ENCODE results near the gene FXYD3.

FXYD3 gene

GRCh38 chr19:35105411-35106290, 10.0 kb upstream of the FXYD3 start:
- H3K4me3 ChIP-seq (ENCODE audit: low read depth, low read length) = no peak overlapping the region
- TF ChIP-seq MAX (IDR thresholded peaks at IDR 0.05; ENCODE audit: low read depth, low read length) (no peak), CTCF (IDR thresholded peaks at IDR 0.05; ENCODE audit: low read depth, low read length) (no peak), POLR2A (IDR thresholded peaks at IDR 0.05; ENCODE audit: extremely low read depth, insufficient read length) (no peak), MYC (IDR thresholded peaks at IDR 0.05; ENCODE audit: low read depth, low read length) (no peak)
- no peak for DNase-seq (ENCODE audit: low read depth)

- no peak overlapping the region for H3K4me3 ChIP-seq (ENCODE audit: low read depth, low read length)
- no peak for DNase-seq (ENCODE audit: low read depth)
- no peak for TF ChIP-seq POLR2A (IDR thresholded peaks at IDR 0.05; ENCODE audit: extremely low read depth, insufficient read length)
- no peak for TF ChIP-seq MYC (IDR thresholded peaks at IDR 0.05; ENCODE audit: low read depth, low read length)
- no peak for TF ChIP-seq MAX (IDR thresholded peaks at IDR 0.05; ENCODE audit: low read depth, low read length)
Measured at GRCh38 chr19:35106291-35106583, 9.4 kb upstream of the FXYD3 start.

GRCh38 chr19:35106898-35107541, 8.6 kb upstream of the FXYD3 start:
- no peak for DNase-seq (ENCODE audit: low read depth)
- TF ChIP-seq CTCF (IDR thresholded peaks at IDR 0.05; ENCODE audit: low read depth, low read length) (no peak), MYC (IDR thresholded peaks at IDR 0.05; ENCODE audit: low read depth, low read length) (no peak), POLR2A (IDR thresholded peaks at IDR 0.05; ENCODE audit: extremely low read depth, insufficient read length) (no peak), MAX (IDR thresholded peaks at IDR 0.05; ENCODE audit: low read depth, low read length) (no peak)
- no peak overlapping the region for H3K4me3 ChIP-seq (ENCODE audit: low read depth, low read length)

- H3K4me3 ChIP-seq (ENCODE audit: low read depth, low read length) = no peak overlapping the region
- DNase-seq (ENCODE audit: low read depth) = no peak
- TF ChIP-seq MYC (IDR thresholded peaks at IDR 0.05; ENCODE audit: low read depth, low read length) = no peak
- no peak for TF ChIP-seq POLR2A (IDR thresholded peaks at IDR 0.05; ENCODE audit: extremely low read depth, insufficient read length)
- TF ChIP-seq CTCF (IDR thresholded peaks at IDR 0.05; ENCODE audit: low read depth, low read length) = no peak
- no peak for TF ChIP-seq MAX (IDR thresholded peaks at IDR 0.05; ENCODE audit: low read depth, low read length)
Measured at GRCh38 chr19:35107545-35107944, 8.1 kb upstream of the FXYD3 start.

- DNase-seq (ENCODE audit: low read depth) = no peak
- no peak for TF ChIP-seq CTCF (IDR thresholded peaks at IDR 0.05; ENCODE audit: low read depth, low read length)
- no peak for TF ChIP-seq POLR2A (IDR thresholded peaks at IDR 0.05; ENCODE audit: extremely low read depth, insufficient read length)
- no peak for TF ChIP-seq MYC (IDR thresholded peaks at IDR 0.05; ENCODE audit: low read depth, low read length)
- no peak for TF ChIP-seq MAX (IDR thresholded peaks at IDR 0.05; ENCODE audit: low read depth, low read length)
Measured at GRCh38 chr19:35108730-35109129, 6.9 kb upstream of the FXYD3 start.

More at GRCh38 chr19:35108730-35109129, 6.9 kb upstream of the FXYD3 start:
- no peak overlapping the region for H3K4me3 ChIP-seq (ENCODE audit: low read depth, low read length)
